SHP77 treated with DMSO at 0.1 percent for 48 hours (cell line): Measurements from ENCODE around the gene CASS4.
"Not testable (repeated sequence)": the region's sequence is repeated elsewhere in the genome, so short reads cannot be mapped to it uniquely, and the experiment has no call there.

Experiments
- DNase-seq: peaks from one replicate; lab custom pipeline; 2025; lab: John Stamatoyannopoulos, UW

Gene CASS4, protein sequence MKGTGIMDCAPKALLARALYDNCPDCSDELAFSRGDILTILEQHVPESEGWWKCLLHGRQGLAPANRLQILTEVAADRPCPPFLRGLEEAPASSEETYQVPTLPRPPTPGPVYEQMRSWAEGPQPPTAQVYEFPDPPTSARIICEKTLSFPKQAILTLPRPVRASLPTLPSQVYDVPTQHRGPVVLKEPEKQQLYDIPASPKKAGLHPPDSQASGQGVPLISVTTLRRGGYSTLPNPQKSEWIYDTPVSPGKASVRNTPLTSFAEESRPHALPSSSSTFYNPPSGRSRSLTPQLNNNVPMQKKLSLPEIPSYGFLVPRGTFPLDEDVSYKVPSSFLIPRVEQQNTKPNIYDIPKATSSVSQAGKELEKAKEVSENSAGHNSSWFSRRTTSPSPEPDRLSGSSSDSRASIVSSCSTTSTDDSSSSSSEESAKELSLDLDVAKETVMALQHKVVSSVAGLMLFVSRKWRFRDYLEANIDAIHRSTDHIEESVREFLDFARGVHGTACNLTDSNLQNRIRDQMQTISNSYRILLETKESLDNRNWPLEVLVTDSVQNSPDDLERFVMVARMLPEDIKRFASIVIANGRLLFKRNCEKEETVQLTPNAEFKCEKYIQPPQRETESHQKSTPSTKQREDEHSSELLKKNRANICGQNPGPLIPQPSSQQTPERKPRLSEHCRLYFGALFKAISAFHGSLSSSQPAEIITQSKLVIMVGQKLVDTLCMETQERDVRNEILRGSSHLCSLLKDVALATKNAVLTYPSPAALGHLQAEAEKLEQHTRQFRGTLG

DNA sequence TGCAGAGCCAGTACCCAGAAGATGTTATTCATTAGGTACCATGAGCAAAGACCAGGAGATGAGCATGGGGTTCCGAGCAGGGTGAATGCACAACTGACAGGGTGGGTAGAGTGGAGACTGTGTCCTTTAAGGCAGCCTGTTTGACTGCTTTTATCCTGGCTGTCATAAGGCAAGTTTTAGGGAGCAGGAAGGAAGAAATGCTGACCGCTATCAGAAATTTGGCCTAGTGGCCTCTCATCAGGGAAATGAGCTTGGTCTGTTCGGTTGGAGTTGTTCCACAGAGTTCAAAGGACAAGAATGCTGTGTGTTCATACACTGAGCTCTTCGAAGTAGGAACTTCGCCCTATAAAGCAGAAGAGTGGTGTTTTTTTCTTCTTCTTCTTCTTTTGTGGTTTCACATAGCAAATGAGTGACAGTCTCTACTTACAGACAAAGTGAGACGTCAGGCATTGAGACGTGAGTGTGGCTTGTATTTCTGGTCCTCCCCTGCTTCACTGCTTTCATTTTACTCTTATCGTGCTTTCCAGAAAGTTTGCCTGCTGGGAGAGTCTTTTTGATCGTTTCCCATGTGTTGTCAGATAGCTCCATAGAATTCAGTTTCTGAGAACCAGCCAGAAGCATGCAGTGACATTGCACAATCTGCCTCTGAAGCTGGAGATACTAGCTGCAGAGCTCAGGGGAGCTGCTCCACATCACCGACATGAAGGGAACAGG lies at the start of gene CASS4:
TSS of gene CASS4 (plus strand) at position 502 of the 714 bp plus-strand sequence. CDS start at position 701, 199 bp downstream.
- DNase-seq: no peak

DNA sequence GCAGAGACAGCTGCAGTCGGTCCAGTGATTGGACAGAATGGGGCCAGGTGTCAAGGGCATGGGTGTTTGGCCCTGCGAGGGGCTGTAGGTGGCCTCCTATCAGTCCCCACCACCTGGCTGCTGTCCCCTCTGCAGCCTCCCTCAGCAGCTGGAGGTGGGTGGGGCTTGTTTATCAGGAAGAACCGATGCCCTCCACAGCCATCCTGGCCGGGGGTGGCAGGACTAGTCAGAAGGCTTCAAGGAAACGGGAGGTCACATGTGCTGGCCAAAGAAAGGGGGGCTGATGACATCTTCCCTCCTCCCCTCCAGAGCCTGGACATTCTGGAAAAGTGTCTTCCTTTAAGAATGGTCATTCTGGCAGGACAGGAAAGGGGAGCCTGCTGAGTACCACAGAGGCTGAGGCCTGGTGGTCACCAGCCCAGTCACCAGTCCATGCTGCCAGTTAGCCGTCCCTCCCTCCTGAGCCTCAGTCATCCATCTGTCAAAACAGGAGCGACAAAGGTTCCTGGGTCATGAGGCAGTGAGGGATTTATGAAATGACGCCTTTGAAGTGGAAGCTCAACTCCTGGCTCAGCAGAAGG lies 49.1 kb upstream of the CASS4 start:
- DNase-seq: no peak

DNA sequence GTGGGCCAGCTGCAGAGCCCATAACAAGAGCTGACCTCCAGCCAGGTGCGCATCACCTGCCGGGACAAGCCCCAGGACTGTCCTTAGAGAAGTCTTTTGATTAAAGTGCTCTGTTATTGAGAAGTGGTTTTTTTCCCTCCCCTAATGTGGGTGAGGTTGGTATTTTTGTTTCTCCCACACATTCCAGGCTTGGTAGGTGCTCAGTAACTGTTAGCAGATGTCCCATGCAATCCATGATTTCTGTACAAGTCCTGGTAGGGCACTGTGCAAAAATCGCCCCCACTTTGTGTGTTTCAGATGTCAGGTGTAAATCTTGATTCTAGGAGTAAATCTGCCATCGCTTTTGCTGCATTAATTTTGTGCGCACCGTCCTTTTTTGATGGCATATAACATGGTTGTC lies 48.6 kb upstream of the CASS4 start:
- DNase-seq: no peak

DNA sequence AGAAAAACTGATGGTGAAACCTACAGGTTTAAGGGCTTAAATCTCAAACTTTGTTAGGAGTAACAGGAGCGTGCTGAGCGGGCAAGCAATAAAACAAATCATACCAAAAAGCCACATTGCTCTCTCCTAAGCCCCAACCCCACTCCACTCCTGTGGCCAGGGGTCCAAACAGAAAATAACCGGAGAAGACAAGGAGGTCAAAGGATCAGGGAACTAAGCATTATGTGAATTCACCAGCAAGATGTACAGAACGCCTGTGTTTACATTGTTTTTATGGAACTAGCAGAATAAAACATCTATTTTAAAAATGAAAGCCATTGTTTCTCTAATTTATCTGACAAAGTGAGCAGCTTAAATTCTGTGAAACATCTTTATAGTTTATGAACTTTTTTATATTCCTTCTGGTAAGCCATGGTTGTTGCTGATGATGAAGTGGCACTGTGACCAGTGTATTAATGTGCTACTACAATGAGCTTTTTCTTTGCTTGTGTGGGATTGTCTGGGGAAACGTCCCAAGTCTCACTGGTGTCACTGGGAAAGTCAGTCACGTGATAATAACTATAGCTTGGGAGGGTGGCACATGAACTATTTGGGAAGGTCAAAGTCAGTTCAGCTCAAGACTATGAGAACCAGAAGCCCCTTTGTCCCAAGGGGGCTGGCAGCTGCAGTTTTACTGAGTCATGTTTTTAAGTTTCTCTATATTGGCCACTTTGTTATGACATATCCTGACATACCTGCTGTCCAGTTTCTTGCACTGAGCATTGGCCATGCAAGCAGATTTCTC lies 43.5 kb upstream of the CASS4 start:
- DNase-seq: no peak

DNA sequence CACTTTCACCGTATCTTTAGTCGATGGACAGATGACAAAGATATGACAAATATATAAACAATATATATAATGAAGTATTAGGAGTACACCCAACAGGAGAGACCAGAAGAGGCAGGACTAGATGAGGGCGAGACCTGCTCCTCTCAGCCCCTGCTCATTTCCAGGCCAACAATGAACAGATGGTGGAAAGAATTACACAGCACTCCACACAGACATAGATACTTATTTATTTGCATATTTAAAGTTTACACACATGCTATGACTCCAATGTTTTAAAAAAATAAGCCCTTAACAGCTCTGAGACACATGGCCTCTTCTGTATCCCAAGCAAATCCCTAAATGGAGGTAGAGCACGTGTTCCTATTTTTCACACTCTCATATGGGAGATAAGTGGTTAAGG lies 42.9 kb upstream of the CASS4 start:
- no peak for DNase-seq

DNA sequence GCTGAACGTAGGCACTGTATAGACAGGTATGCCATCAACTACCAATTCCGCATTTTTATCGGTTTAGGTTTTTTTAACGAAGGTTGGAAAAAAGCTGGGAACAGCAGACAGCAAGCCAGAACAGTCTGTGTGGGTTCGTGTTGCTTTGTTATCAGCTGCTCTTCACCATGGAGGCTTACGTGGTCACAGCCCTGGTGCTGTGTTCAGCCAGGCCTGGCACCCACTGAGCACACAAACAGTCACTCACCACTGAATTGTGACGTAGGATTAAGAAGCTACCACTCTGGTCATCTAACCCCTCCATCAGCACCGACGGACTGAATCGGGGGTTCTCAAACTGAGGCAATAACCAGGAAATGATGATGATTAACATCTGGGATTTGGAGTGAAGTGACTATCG lies 40.1 kb upstream of the CASS4 start:
- DNase-seq: no peak

DNA sequence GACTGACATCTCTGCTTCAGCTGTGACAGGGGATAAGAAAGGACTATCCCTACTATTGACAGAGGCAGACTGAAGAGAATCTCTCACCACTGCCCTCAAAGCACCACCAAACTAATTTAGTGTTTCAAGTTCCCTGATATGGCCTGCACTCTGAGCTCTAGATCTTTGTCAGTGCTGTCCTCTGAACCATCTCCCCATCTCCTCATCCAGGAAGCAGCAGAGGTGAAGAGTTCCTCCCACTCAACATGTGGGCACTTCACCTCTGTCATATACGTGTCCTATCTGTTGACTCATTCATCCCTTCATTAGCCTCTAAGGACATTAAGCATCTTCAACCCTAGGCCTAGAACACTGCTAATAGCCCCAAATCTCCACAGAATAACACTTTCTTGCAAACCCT lies 39.2 kb upstream of the CASS4 start:
- DNase-seq: no peak

DNA sequence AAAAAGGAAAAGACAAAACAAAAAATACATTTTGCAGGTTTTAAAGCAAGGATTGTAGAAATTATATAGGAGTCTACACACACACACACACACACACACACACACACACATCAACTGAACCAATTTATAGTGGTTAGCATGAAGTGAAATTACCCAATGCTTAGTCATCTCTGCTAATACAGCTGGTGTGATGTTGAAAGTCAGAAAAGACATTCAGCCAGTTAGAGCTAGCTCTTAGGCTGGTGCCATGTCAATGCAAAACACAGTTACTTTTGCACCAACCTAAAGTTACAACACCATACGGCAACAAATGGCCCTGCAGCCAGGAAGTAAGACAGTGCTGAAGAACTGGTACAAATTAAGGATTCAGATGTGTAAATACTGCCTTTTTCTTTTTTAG lies 38.1 kb upstream of the CASS4 start:
- DNase-seq: no peak

DNA sequence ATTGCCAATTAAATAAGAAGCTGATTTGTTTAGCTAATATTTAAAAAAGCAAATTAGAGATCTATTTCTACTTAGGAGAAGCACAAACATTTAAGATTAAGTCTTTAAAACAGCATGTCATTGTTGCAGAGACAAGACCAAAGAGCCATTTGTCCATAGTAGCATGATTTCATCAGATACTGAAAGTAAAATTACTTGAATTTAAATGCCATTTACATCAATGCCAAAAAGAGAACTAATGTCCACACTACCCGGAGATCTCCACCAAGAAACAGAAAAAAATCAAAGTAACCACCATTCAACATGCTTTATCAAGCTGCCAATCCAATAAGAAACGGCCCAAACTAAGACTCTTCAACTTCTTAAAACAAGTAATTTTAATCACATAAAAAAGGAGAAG lies 35.7 kb upstream of the CASS4 start:
- DNase-seq: no peak

DNA sequence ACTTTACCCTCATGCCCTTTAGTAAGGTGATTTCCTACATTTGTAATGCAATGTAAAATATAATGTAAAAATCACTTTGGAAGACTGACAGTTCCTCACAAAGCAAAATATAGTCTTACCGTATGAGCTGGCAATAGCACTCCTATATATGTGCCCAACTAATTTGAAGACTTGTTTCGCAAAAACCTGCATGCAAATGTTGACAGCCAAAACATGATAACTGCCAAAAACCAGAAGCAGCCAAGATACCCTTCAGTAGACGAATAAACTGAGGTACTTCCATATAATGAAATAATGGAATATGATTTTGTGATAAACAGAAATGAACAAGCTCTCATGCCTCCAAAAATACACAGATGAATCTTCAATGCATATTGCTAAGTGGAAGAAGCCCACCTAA lies 33.7 kb upstream of the CASS4 start:
- no peak for DNase-seq

DNA sequence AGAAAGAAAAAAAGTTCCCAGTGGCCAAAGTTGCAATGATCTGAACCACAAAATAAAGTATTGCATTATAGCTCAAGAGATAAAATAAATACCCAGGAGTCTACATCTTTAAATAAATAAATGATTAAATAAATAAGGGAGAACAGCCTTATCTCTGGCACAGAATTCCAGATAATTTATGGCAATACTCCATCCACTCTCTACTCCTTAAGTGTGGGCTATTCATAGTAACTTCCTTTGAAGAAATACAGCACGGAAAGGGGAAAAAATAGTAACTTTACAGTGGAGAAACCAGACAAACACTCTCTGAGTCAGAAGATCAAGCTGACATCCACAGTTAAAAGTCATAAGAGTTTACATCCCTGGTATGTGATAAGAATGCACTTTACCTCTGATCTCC lies 31.7 kb upstream of the CASS4 start:
- no peak for DNase-seq

DNA sequence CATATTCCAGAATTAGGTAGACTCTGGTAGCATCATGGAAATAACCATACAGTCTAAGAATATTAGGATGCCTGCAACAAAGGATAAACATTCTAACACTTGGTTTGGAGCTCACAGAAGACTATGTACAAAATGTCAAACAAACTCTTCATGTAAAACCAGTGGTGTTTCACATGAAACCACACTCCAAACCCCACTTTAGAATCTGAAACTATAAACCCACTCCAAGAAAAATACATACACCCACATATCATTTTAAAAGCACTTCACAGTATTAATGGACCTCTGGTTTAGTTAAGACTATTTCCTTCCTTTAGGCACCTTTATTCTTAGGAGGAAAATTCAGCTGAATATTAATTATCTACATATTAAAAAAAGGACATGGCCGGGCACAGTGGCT lies 30.6 kb upstream of the CASS4 start:
- DNase-seq: no peak

DNA sequence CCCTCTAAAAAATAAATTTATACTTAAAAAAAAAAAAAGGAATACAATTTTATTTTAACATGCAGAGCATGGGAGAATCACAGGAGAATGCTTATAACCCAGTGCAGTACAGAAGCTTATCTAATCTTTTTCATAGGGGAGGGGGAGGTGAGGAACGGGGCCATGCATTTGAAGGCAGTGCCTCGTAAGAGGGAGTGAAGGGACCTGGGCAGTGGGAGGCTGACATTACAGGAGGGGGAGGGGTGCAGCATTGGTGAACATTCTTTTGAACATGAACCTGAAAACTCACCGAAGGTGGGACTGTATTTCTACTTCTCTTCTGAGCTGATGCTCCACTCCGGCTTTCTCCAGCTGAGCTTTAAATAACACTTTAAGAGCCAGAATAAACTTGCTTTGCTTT lies 29.4 kb upstream of the CASS4 start:
- no peak for DNase-seq

DNA sequence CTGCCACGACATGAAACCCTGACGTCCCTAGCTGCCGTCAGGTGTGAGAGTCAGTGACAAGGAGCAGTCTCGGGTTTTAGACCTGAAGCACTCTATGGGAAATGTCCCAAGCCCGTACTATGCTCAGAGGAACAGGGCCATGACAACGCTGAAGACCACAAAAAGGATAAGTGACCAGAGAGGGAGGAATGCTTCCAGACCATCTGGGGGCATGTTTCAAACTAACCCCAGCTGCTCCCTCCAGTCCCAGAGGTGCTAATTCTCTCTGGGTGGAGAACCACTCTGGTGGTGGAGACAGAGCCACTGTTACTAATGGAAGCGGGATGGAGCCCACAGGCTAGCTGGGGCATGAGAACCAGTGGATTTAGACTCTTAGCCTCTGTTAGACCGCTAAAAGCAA lies 28.7 kb upstream of the CASS4 start:
- no peak for DNase-seq

DNA sequence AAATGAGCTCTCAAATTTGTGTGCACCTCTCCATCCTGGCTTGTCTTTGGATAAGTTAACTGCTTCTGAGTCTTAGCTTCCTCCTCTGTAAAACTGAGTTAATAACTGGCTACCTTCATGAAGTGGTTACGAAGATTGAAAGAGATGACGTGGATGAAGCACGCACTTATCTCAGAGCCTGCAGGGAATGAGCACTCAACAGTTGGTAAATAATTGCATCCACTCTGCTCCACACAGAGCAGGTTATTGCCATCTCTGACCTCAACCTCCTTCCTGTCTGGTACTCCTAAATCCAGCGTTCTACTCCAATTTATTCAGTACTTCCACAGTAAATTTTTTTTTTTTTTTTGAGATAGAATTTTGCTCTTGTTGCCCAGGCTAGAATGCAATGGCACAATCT lies 26.9 kb upstream of the CASS4 start:
- DNase-seq: no peak

DNA sequence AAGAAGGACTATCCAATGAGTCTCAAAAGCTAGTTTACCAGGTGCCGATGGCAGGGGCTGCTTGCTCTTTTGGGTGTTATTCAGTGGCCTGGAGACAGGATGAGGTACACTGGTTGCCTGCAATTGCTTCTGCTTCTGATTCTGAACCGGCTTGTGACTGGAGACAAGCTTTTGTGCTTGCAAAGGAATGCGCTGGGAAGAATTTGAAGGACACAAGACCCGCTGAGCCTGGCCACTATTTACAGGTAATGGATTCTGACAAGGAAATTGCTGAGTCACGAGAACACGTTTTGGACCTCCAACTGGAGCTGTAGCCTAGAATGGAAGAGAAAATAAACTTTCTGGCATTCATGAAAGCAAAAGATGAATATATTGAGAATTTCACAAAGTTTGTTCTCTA lies 25.8 kb upstream of the CASS4 start:
- no peak for DNase-seq

DNA sequence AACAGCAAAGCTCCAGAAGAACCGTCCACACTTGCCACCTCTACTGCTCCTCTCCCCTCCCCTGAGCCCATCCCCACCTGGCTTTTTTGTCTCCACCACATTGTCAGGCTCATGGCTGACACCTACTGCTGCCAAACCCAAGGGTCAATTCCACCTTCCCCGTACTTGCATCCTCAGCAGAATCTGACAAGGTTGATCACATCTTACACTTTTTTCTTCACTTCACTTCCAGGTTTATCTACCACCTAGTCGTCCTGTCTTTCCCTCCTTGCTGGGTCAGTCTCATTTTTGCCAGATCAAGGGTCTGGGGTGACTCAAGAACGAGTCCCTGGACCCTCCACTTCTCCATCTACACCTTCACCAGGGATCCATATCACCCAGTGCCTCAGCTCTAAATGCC lies 23.2 kb upstream of the CASS4 start:
- no peak for DNase-seq

DNA sequence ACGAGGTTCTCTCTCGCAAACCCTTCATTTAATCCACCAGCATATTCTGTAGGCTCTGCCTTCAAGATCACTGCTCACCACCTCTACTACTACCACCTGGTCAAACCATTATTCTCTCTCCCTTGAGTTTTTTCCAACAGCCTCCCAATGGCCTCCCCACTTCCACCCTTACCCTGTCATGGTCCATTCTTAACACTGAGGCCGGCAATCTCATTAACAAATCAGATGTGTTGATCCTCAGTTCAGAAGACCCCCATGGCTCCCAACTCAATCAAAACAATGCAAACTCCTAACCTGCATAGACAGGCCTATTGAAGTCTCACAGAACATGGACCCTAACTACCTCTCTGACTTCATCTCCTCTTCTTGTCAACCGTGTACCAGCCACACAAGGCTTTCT lies 22.3 kb upstream of the CASS4 start:
- DNase-seq: no peak

DNA sequence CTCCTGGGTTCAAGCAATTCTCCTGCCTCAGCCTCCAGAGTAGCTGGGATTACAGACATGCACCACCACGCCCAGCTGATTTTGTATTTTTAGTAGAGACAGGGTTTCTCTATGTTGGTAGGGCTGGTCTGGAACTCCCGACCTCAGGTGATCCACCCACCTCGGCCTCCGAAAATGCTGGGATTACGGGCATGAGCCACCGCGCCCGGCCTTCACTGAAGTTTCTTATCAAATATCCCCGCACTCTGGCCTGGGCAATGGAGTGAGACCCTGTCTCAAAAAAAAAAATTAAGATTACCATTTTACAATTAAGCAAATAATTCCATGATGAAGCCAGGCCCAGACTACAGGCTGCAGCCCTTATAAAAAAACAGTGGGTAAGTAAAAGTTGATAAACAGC lies 21.7 kb upstream of the CASS4 start:
- DNase-seq: not testable (repeated sequence)

DNA sequence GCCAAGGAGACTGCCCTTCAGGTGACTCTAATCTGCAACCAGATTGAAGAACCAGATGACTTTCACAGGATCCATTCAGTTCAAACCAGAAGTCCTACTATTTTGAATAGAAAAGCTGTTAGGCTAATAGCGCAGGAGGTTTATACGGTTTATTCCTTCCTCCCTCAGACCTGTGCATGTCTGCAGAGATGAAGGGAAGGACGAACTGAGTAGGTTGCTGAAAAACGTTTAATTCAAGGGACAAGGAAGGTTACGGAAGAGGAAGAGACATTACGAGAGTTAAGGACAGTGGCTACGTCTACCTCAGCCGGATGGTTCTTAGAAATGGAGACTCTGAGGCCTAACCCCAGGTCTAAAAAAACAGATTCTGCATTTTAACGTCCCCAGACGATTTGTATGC lies 21.0 kb upstream of the CASS4 start:
- no peak for DNase-seq

DNA sequence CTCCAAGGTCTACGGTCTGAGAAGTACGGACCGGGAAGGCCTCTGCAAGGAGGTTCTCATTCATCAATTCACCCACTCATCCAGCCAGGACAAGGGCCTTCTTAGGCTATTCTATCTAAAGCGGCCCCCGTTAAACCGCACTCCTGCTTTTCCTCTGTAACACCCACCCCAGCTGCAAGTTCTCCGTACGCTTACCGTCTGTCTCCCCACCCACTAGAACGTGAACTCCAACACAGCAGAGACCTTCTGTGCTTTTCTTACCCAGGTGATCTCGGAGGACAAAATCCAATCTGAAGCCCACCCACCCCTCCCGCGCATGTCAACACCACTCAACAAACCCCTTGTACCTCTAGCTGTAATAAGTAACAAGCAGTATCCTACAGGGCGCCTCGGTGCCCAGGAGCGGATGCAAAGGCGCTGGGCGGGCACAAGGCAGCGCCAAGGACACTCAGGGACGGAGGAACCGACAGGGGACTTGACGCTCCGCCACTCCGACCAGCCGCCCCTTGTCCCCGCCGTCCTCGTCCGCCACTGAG lies 20.4 kb upstream of the CASS4 start:
- no peak for DNase-seq
